SK-N-SH treated with all-trans-retinoic acid at 6 μM for 48 hours (cell line): ENCODE measurements around the gene SHOX.

Experiments
- ATAC-seq: fragments of 200-7000 bp; cut with Tn5 transposase; 3 replicates; pipeline ENCODE4 v1.9.1; 2020; ENCODE audit warnings: mild to moderate bottlenecking, moderate library complexity
- ARNTL ChIP-seq: fragments of 450-650 bp; formaldehyde crosslinking; IDR thresholded peaks from 2 replicates; pipeline ENCODE4 v1.5.0; 2020; ENCODE audit warnings: low read depth, mild to moderate bottlenecking, moderate library complexity, borderline replicate concordance
- BACH2 ChIP-seq: fragments of 250-450 bp; sonication (Bioruptor Pico); IDR thresholded peaks from 2 replicates; pipeline ENCODE4 v1.9.0; 2021; ENCODE audit warnings: mild to moderate bottlenecking, borderline replicate concordance
- CREB5 ChIP-seq: fragments of 250-450 bp; sonication (Bioruptor Pico); IDR thresholded peaks from 2 replicates; pipeline ENCODE4 v1.5.1; 2020; ENCODE audit warnings: low read depth, mild to moderate bottlenecking, moderate library complexity
- CSDC2 ChIP-seq: fragments of 250-450 bp; sonication (Bioruptor Pico); IDR thresholded peaks from 2 replicates; pipeline ENCODE4 v1.5.0; 2020; ENCODE audit warnings: mild to moderate bottlenecking, moderate library complexity
- CSRNP3 ChIP-seq: fragments of 250-450 bp; sonication (Bioruptor Pico); IDR thresholded peaks from 2 replicates; pipeline ENCODE4 v1.5.1; 2021; ENCODE audit warnings: mild to moderate bottlenecking, moderate library complexity
- ESRRG ChIP-seq: fragments of 250-450 bp; sonication (Bioruptor Pico); IDR thresholded peaks from 2 replicates; pipeline ENCODE4 v1.6.1; 2021; ENCODE audit warnings: mild to moderate bottlenecking
- GLIS3 ChIP-seq: fragments of 250-450 bp; sonication (Bioruptor Pico); IDR thresholded peaks from 2 replicates; pipeline ENCODE4 v1.5.0; 2020; ENCODE audit warnings: mild to moderate bottlenecking, moderate library complexity
- PATZ1 ChIP-seq: fragments of 250-450 bp; sonication (Bioruptor Pico); IDR thresholded peaks from 2 replicates; pipeline ENCODE4 v1.8.0; 2020; ENCODE audit warnings: mild to moderate bottlenecking, moderate library complexity, borderline replicate concordance
- POU6F1 ChIP-seq: fragments of 250-450 bp; sonication (Bioruptor Pico); IDR thresholded peaks from 2 replicates; pipeline ENCODE4 v1.8.0; 2021; ENCODE audit warnings: low read depth, mild to moderate bottlenecking, moderate library complexity, borderline replicate concordance
- PPARA ChIP-seq: fragments of 250-450 bp; sonication (Bioruptor Pico); IDR thresholded peaks from 2 replicates; pipeline ENCODE4 v1.5.0; 2020; ENCODE audit warnings: mild to moderate bottlenecking, borderline replicate concordance
- RARB ChIP-seq: fragments of 250-450 bp; sonication (Bioruptor Pico); IDR thresholded peaks from 2 replicates; pipeline ENCODE4 v1.8.0; 2021; ENCODE audit warnings: mild to moderate bottlenecking, moderate library complexity
- SNAI2 ChIP-seq: fragments of 250-450 bp; sonication (Bioruptor Pico); IDR thresholded peaks from 2 replicates; pipeline ENCODE4 v1.5.0; 2020; ENCODE audit warnings: mild to moderate bottlenecking, moderate library complexity
- TCF4 ChIP-seq: fragments of 250-450 bp; sonication (Bioruptor Pico); IDR thresholded peaks from 2 replicates; pipeline ENCODE4 v1.8.0; 2021; ENCODE audit warnings: mild to moderate bottlenecking, moderate library complexity, borderline replicate concordance
- TOX ChIP-seq: fragments of 250-450 bp; sonication (Bioruptor Pico); IDR thresholded peaks from 2 replicates; pipeline ENCODE4 v1.8.0; 2021; ENCODE audit warnings: mild to moderate bottlenecking, moderate library complexity, borderline replicate concordance
- TSHZ2 ChIP-seq: fragments of 250-450 bp; sonication (Bioruptor Pico); IDR thresholded peaks from 2 replicates; pipeline ENCODE4 v1.5.0; 2020; ENCODE audit warnings: mild to moderate bottlenecking, moderate library complexity
- ZC3H10 ChIP-seq: fragments of 250-450 bp; sonication (Bioruptor Pico); IDR thresholded peaks from 2 replicates; pipeline ENCODE4 v1.5.1; 2021; ENCODE audit warnings: mild to moderate bottlenecking, moderate library complexity
- ZFP3 ChIP-seq: fragments of 250-450 bp; sonication (Bioruptor Pico); IDR thresholded peaks from 2 replicates; pipeline ENCODE4 v1.5.0; 2020; ENCODE audit warnings: mild to moderate bottlenecking, moderate library complexity
- ZFP30 ChIP-seq: fragments of 450-650 bp; formaldehyde crosslinking; IDR thresholded peaks from 2 replicates; pipeline ENCODE4 v1.5.0; 2022; ENCODE audit warnings: mild to moderate bottlenecking, moderate library complexity
- ZNF70 ChIP-seq: fragments of 450-650 bp; formaldehyde crosslinking; IDR thresholded peaks from 2 replicates; pipeline ENCODE4 v1.5.0; 2020; ENCODE audit warnings: mild to moderate bottlenecking, moderate library complexity
- ZNF8 ChIP-seq: fragments of 450-650 bp; formaldehyde crosslinking; IDR thresholded peaks from 2 replicates; pipeline ENCODE4 v1.5.0; 2020; ENCODE audit warnings: mild to moderate bottlenecking, moderate library complexity

The SHOX gene

GRCh38 chrX:626745-627509 lies 3.7 kb upstream of the SHOX start:
- TF ChIP-seq PPARA (CRISPR knock-in tag): no peak
- TF ChIP-seq ESRRG (CRISPR knock-in tag): no peak
- TF ChIP-seq CSDC2 (CRISPR knock-in tag): no peak
- TF ChIP-seq ZNF8 (CRISPR knock-in tag): no peak
- TF ChIP-seq CREB5 (CRISPR knock-in tag): no peak
- TF ChIP-seq ARNTL (CRISPR knock-in tag): no peak
- no peak for TF ChIP-seq TOX
- no peak for TF ChIP-seq POU6F1
- TF ChIP-seq ZFP30 (CRISPR knock-in tag): no peak
- TF ChIP-seq SNAI2 (CRISPR knock-in tag): no peak
- TF ChIP-seq TSHZ2: no peak
- TF ChIP-seq ZNF70: no peak
- no peak for TF ChIP-seq CSRNP3 (CRISPR knock-in tag)
- no peak for TF ChIP-seq GLIS3
- TF ChIP-seq PATZ1 (CRISPR knock-in tag): no peak
- TF ChIP-seq ZFP3: no peak
- no peak for TF ChIP-seq ZC3H10
- no peak for TF ChIP-seq RARB
- TF ChIP-seq, all 23 proteins: peak for 0

GRCh38 chrX:627510-627981 lies 3.0 kb upstream of the SHOX start:
- TF ChIP-seq SNAI2 (CRISPR knock-in tag) (no peak), CSRNP3 (CRISPR knock-in tag) (no peak), ZNF8 (CRISPR knock-in tag) (no peak), PPARA (CRISPR knock-in tag) (no peak), TCF4 (CRISPR knock-in tag) (no peak), RARB (no peak), ZFP3 (no peak), BACH2 (CRISPR knock-in tag) (no peak), ARNTL (CRISPR knock-in tag) (no peak), ZNF70 (no peak)

More at GRCh38 chrX:626745-627509, 3.7 kb upstream of the SHOX start:
- peak; percentile 51 for ATAC-seq

More at GRCh38 chrX:627510-627981, 3.0 kb upstream of the SHOX start:
- no peak for ATAC-seq
